ENCODE results near the gene TPX2.

Gene TPX2

DNA sequence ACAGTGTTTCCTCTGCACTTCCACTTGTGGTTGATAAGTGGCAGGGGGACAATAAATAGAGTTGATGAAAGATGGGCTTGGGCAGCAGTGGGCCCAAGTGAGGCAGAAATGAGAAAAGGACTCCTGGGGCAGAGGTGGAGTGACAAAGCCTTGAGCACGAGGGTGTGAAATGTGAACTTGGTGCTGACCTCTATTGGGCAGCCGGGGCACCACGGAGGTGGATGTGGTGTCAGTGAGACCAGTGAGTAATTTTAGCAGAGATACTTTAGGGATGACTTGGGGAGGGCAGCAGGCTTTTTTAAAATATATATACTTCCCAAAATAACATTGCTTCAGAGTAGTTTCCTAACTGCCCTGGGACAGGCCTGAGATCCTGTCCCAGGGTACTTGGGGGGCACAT lies 49.5 kb downstream of the TPX2 start:
- TF ChIP-seq ZC3H10 (CRISPR knock-in tag; IDR thresholded peaks at IDR 0.05), result no peak
- ATAC-seq, result peak; percentile 68

DNA sequence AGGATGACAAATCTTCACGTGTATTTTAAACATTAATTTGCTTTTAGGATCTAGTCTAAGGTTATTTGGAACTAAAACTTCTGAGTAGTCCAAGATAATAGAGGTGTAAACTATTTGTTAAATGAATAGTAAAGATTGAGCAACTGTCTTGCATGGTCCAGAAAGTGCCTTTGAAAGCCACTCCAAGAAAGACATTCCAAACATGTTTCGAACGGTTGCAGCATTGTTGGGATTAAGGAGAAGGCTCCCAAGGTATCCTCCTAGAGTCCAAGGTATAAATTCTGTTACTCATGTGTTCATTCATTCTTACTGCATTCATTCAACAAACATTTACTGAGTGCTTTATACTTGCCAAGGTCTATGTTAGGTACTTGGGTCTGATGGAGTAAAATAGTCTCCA lies 51.3 kb downstream of the TPX2 start:
- TF ChIP-seq TCF4 (CRISPR knock-in tag; IDR thresholded peaks at IDR 0.05; ENCODE audit: borderline replicate concordance) (no peak), ISL1 (CRISPR knock-in tag; IDR thresholded peaks at IDR 0.05) (no peak), OSR1 (CRISPR knock-in tag; IDR thresholded peaks at IDR 0.05) (no peak), ZFP30 (CRISPR knock-in tag; IDR thresholded peaks at IDR 0.05) (no peak), BACH2 (CRISPR knock-in tag; IDR thresholded peaks at IDR 0.05; ENCODE audit: borderline replicate concordance) (no peak), SNAI2 (CRISPR knock-in tag; IDR thresholded peaks at IDR 0.05) (no peak), ZFP3 (CRISPR knock-in tag; IDR thresholded peaks at IDR 0.05) (no peak), ZNF8 (CRISPR knock-in tag; IDR thresholded peaks at IDR 0.05) (no peak), TOX (CRISPR knock-in tag; IDR thresholded peaks at IDR 0.05; ENCODE audit: borderline replicate concordance) (no peak), ESRRG (CRISPR knock-in tag; IDR thresholded peaks at IDR 0.05) (no peak), RARB (CRISPR knock-in tag; IDR thresholded peaks at IDR 0.05) (no peak), ARNTL (CRISPR knock-in tag; IDR thresholded peaks at IDR 0.05; ENCODE audit: borderline replicate concordance, low read depth) (no peak), PPARA (CRISPR knock-in tag; IDR thresholded peaks at IDR 0.05; ENCODE audit: borderline replicate concordance) (no peak), CSDC2 (CRISPR knock-in tag; IDR thresholded peaks at IDR 0.05) (no peak), ZC3H10 (CRISPR knock-in tag; IDR thresholded peaks at IDR 0.05) (no peak)
- TF ChIP-seq, protein P1, sequence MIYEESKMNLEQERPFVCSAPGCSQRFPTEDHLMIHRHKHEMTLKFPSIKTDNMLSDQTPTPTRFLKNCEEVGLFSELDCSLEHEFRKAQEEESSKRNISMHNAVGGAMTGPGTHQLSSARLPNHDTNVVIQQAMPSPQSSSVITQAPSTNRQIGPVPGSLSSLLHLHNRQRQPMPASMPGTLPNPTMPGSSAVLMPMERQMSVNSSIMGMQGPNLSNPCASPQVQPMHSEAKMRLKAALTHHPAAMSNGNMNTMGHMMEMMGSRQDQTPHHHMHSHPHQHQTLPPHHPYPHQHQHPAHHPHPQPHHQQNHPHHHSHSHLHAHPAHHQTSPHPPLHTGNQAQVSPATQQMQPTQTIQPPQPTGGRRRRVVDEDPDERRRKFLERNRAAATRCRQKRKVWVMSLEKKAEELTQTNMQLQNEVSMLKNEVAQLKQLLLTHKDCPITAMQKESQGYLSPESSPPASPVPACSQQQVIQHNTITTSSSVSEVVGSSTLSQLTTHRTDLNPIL (CRISPR knock-in tag; IDR thresholded peaks at IDR 0.05; ENCODE audit: low read depth), result no peak
- TF ChIP-seq, protein P2, sequence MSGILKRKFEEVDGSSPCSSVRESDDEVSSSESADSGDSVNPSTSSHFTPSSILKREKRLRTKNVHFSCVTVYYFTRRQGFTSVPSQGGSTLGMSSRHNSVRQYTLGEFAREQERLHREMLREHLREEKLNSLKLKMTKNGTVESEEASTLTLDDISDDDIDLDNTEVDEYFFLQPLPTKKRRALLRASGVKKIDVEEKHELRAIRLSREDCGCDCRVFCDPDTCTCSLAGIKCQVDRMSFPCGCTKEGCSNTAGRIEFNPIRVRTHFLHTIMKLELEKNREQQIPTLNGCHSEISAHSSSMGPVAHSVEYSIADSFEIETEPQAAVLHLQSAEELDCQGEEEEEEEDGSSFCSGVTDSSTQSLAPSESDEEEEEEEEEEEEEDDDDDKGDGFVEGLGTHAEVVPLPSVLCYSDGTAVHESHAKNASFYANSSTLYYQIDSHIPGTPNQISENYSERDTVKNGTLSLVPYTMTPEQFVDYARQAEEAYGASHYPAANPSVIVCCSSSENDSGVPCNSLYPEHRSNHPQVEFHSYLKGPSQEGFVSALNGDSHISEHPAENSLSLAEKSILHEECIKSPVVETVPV (CRISPR knock-in tag; IDR thresholded peaks at IDR 0.05), result no peak
- TF ChIP-seq, protein P3, sequence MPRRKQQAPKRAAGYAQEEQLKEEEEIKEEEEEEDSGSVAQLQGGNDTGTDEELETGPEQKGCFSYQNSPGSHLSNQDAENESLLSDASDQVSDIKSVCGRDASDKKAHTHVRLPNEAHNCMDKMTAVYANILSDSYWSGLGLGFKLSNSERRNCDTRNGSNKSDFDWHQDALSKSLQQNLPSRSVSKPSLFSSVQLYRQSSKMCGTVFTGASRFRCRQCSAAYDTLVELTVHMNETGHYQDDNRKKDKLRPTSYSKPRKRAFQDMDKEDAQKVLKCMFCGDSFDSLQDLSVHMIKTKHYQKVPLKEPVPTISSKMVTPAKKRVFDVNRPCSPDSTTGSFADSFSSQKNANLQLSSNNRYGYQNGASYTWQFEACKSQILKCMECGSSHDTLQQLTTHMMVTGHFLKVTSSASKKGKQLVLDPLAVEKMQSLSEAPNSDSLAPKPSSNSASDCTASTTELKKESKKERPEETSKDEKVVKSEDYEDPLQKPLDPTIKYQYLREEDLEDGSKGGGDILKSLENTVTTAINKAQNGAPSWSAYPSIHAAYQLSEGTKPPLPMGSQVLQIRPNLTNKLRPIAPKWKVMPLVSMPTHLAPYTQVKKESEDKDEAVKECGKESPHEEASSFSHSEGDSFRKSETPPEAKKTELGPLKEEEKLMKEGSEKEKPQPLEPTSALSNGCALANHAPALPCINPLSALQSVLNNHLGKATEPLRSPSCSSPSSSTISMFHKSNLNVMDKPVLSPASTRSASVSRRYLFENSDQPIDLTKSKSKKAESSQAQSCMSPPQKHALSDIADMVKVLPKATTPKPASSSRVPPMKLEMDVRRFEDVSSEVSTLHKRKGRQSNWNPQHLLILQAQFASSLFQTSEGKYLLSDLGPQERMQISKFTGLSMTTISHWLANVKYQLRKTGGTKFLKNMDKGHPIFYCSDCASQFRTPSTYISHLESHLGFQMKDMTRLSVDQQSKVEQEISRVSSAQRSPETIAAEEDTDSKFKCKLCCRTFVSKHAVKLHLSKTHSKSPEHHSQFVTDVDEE (CRISPR knock-in tag; IDR thresholded peaks at IDR 0.05), result no peak
- TF ChIP-seq, protein P4, sequence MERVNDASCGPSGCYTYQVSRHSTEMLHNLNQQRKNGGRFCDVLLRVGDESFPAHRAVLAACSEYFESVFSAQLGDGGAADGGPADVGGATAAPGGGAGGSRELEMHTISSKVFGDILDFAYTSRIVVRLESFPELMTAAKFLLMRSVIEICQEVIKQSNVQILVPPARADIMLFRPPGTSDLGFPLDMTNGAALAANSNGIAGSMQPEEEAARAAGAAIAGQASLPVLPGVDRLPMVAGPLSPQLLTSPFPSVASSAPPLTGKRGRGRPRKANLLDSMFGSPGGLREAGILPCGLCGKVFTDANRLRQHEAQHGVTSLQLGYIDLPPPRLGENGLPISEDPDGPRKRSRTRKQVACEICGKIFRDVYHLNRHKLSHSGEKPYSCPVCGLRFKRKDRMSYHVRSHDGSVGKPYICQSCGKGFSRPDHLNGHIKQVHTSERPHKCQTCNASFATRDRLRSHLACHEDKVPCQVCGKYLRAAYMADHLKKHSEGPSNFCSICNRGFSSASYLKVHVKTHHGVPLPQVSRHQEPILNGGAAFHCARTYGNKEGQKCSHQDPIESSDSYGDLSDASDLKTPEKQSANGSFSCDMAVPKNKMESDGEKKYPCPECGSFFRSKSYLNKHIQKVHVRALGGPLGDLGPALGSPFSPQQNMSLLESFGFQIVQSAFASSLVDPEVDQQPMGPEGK (CRISPR knock-in tag; IDR thresholded peaks at IDR 0.05; ENCODE audit: borderline replicate concordance), result no peak
- ATAC-seq, result no peak

DNA sequence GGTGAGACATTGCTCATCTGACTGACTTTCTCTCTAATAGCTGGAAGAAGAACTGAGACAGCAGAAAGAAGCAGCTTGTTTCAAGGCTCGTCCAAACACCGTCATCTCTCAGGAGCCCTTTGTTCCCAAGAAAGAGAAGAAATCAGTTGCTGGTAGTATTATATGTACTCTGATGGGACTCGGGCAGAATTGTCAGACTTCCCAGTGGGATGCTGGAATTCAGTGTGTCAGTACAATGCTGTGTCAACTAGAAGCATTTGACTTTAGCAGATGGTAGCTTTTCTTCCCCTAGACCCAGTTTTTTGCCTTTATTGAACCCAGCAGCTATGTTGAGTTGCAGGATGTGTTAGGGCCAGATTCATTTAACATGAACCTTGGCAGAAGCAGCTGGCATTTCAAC lies 58.3 kb downstream of the TPX2 start:
- TF ChIP-seq GLIS3 (CRISPR knock-in tag; IDR thresholded peaks at IDR 0.05) (no peak), SNAI2 (CRISPR knock-in tag; IDR thresholded peaks at IDR 0.05) (no peak), OSR1 (CRISPR knock-in tag; IDR thresholded peaks at IDR 0.05) (no peak), ISL1 (CRISPR knock-in tag; IDR thresholded peaks at IDR 0.05) (no peak), CSDC2 (CRISPR knock-in tag; IDR thresholded peaks at IDR 0.05) (no peak), BACH2 (CRISPR knock-in tag; IDR thresholded peaks at IDR 0.05; ENCODE audit: borderline replicate concordance) (no peak), ARNTL (CRISPR knock-in tag; IDR thresholded peaks at IDR 0.05; ENCODE audit: borderline replicate concordance, low read depth) (no peak), ZFP3 (CRISPR knock-in tag; IDR thresholded peaks at IDR 0.05) (no peak), ZC3H10 (CRISPR knock-in tag; IDR thresholded peaks at IDR 0.05) (no peak), PPARA (CRISPR knock-in tag; IDR thresholded peaks at IDR 0.05; ENCODE audit: borderline replicate concordance) (no peak), ESRRG (CRISPR knock-in tag; IDR thresholded peaks at IDR 0.05) (no peak)
- TF ChIP-seq, protein P4 (CRISPR knock-in tag; IDR thresholded peaks at IDR 0.05; ENCODE audit: borderline replicate concordance), result no peak
- TF ChIP-seq, protein P2 (CRISPR knock-in tag; IDR thresholded peaks at IDR 0.05), result no peak
- TF ChIP-seq, protein P5, sequence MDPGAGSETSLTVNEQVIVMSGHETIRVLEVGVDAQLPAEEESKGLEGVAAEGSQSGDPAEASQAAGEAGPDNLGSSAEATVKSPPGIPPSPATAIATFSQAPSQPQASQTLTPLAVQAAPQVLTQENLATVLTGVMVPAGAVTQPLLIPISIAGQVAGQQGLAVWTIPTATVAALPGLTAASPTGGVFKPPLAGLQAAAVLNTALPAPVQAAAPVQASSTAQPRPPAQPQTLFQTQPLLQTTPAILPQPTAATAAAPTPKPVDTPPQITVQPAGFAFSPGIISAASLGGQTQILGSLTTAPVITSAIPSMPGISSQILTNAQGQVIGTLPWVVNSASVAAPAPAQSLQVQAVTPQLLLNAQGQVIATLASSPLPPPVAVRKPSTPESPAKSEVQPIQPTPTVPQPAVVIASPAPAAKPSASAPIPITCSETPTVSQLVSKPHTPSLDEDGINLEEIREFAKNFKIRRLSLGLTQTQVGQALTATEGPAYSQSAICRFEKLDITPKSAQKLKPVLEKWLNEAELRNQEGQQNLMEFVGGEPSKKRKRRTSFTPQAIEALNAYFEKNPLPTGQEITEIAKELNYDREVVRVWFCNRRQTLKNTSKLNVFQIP (CRISPR knock-in tag; IDR thresholded peaks at IDR 0.05; ENCODE audit: borderline replicate concordance, low read depth), result no peak
- no peak for ATAC-seq
